GM18909 (cell line): ENCODE measurements around the gene PTPRQ.
"Not testable (repeated sequence)": the region's sequence is repeated elsewhere in the genome, so short reads cannot be mapped to it uniquely, and the experiment has no call there.

Source experiments
- ATAC-seq: cut with Tn5 transposase; IDR thresholded peaks from one replicate; pipeline ENCODE4 v1.9.1; 2021; ENCODE audit warnings: mild to moderate bottlenecking; ENCODE audit not compliant: unreplicated experiment, poor library complexity

The PTPRQ gene

GRCh38 chr12:80443974-80444666, at the start of gene PTPRQ:
TSS of gene PTPRQ (plus strand) at chr12:80444235. CDS start at chr12:80444346, 111 bp downstream.
- no peak for ATAC-seq

- no peak for ATAC-seq
Measured at GRCh38 chr12:80400571-80400991, 43.5 kb upstream of the PTPRQ start.

DNA sequence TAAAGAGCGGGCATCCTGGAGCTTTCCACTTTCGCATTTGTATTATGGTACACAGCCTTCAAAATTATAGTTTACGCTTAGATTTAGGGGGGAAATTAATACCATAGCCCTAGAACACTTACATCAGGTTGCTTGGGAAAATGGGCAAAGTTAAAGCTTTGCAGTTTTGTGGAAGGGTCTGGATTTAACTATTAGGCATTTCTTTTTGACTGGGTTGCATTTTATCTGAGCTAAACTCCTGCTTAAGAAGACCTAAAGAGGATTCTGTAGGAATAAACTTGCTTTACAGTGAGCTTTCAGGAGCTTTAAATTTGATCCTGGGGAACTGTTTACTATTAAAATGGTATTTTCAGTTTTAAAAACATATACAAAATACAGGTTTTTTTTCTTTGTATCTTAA, 42.8 kb upstream of the PTPRQ start:
- ATAC-seq: no peak

GRCh38 chr12:80404629-80405028, 39.4 kb upstream of the PTPRQ start:
- ATAC-seq: no peak

- no peak for ATAC-seq
Measured at GRCh38 chr12:80406253-80406652, 37.8 kb upstream of the PTPRQ start.

- no peak for ATAC-seq
Measured at GRCh38 chr12:80411787-80412186, 32.2 kb upstream of the PTPRQ start.

GRCh38 chr12:80412343-80412953, 31.6 kb upstream of the PTPRQ start:
- peak; percentile 79 for ATAC-seq

DNA sequence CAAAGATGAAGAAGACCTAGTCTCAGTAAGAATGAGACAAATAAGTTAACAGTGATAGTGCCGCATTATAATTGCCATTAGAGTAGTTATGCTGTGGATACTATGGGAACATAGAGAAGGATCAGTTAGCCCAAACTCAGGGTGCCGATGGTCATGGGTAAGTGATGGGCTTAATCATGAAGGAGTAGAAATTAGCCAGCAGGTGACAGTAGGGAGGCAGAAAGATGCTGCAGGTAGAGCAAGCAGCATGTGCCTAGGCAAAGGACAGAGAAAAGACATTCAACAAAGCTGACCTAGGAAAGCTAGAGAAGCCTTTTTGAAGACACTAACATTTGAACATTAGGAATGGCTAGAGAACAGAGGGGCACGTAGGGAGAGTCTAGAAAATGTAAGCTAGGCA, 30.6 kb upstream of the PTPRQ start:
- no peak for ATAC-seq

DNA sequence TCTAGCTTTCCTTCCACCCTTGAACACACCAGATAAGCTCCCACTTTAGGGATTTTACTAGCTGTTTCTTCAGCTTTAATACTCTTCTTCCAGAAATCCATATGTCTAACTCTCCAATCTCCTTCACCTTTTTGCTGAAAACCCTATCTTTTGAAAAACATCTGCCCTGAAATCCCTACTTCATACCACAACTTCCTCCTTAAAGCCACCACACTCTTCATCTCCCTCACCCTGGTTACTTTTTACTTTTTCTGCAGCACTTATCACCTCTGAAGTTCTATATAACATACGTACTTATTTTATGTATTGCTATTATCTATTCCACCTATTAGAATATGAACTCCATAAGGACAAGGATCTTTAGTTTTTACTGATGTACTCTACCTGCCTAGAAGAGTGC, 28.6 kb upstream of the PTPRQ start:
- ATAC-seq: no peak

DNA sequence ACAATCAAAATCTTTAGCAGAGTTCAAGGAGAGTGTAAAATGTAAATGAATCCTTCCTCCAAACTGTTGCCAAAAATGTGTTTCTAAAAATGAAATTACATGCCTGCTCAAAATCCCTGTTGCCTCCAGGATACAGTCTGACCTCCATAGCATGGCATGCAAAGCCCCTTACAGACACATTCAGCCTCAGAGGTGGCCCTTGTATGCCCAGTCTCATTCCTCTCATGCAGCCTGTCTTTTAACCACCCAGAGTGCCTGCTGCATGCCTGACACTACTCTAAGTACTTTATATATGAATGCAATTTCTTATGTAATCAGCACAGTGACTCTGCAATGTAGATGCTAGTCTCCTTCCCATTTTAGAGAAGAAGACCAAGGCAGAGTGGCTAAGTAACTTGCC, 24.4 kb upstream of the PTPRQ start:
- ATAC-seq: no peak

GRCh38 chr12:80420075-80420474, 24.0 kb upstream of the PTPRQ start:
- no peak for ATAC-seq

- no peak for ATAC-seq
Measured at GRCh38 chr12:80422550-80422949, 21.5 kb upstream of the PTPRQ start.

GRCh38 chr12:80432061-80432460, 12.0 kb upstream of the PTPRQ start:
- no peak for ATAC-seq

DNA sequence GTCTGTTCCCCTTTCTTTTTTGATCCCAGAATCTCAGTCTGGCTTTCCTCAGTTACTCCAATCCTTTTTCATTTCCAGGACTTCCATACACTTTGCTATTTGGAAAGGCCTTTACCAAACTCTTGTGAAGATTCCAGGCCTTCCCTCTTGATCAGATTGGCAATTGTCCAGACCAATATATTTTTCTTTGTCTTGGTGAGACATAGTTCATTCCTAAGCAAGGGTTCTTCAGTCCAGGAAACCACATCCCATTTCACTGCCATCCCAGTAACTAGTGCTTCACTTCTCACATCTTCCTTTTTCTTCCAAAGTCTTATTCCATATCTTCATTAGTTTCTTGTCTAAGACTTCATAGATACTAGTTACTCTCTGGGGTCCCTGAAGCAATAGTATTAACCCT, 2.1 kb upstream of the PTPRQ start:
- no peak for ATAC-seq

- no peak for ATAC-seq
Measured at GRCh38 chr12:80442426-80443222, 1.4 kb upstream of the PTPRQ start.

DNA sequence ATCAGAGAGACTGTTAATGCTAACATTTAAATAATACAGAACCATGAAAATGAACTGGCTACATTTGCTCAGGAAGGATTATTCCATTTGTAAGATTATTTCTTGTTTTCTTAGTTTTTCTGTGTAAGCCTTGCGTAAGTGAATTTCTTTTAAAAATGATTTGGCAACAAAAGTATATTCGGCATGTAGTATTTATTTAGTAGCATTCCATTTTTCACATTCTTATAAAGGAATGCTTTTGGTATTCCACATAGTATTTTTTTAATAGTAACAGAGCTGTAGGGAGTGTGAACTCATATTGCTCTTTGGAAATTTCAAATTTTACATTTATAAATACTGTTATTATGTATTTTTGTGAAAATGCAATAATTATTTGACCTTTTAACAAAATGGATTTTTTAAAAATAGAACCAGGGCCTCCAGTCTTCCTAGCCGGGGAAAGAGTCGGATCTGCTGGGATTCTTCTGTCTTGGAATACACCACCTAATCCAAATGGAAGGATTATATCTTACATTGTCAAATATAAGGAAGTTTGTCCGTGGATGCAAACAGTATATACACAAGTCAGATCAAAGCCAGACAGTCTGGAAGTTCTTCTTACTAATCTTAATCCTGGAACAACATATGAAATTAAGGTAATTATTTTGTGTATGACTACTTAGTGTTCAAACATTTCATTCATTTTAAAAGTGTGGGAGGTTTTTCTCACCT, 1.2 kb downstream of the PTPRQ start:
- no peak for ATAC-seq

- ATAC-seq: no peak
Measured at GRCh38 chr12:80456513-80456912, 12.5 kb downstream of the PTPRQ start.

DNA sequence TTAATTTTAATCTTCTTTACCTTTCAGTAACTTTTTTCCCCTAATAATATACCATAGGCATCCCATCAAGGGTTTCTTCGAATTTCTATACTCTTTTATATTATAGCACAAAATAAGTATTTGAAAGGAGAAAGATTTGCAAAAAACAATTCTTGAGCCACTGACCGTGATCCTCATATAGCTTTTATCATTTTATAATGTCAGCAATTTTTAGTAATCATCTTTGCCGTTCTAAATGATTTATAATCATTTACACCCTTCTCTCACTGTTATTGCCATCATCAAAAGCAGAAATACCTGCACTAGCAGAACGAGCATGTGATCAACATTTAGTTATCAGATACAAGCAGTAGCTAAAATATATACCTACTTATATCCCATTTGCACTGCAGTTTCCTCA, 16.9 kb downstream of the PTPRQ start:
- ATAC-seq: no peak

DNA sequence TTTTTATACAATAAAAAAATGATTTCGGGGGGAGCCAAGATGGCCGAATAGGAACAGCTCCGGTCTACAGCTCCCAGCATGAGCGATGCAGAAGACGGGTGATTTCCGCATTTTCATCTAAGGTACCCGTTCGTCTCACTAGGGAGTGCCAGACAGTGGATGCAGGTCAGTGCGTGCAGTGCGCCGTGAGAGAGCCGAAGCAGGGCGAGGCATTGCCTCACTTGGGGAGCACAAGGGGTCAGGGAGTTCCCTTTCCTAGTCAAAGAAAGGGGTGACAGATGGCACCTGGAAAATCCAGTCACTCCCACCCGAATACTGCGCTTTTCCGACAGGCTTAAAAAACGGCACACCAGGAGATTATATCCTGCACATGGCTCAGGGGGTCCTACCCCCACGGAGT, 17.8 kb downstream of the PTPRQ start:
- ATAC-seq: not testable (repeated sequence)

- no peak for ATAC-seq
Measured at GRCh38 chr12:80469681-80470080, 25.6 kb downstream of the PTPRQ start.

GRCh38 chr12:80470403-80470802, 26.4 kb downstream of the PTPRQ start:
- no peak for ATAC-seq
